Kidney (tissue), 14 donors: ENCODE data around the gene CHMP4A. TPM values are rescaled to one million over a fixed set of nuclear protein-coding genes. Genes with fewer than 3 reads are reported as not detected.

Experiments used
- DNase-seq, 5 donors: peaks; one replicate each; pipeline ENCODE4 v3.0.0-alpha.2; 2013 to 2020
- FAIRE-seq: peaks from 2 replicates; lab custom pipeline; 2012; peaks lifted over from hg19 to GRCh38; lab: Jason Lieb, UNC
- H3K27ac ChIP-seq, 2 donors: one replicate each; pipeline ENCODE4 v1.7.0; 2013; ENCODE audit warnings: low read depth in 2 of 2, low read length in 2 of 2, inconsistent platforms in 1 of 2
- H3K27me3 ChIP-seq: one replicate; pipeline ENCODE4 v1.7.1; 2013; ENCODE audit warnings: low read length, inconsistent platforms; ENCODE audit not compliant: control insufficient read depth, insufficient read depth
- H3K36me3 ChIP-seq, 3 donors: one replicate each; pipeline versions ENCODE4 v1.7.0 to v1.7.1; 2013; ENCODE audit warnings: low read length in 3 of 3, control low read depth in 1 of 3, inconsistent platforms in 1 of 3; ENCODE audit not compliant: insufficient read depth in 3 of 3, control insufficient read depth in 2 of 3
- H3K4me1 ChIP-seq, 3 donors: one replicate each; pipeline versions ENCODE4 v1.7.0 to v1.7.1; 2013; ENCODE audit warnings: low read length in 3 of 3, inconsistent platforms in 1 of 3, low read depth in 1 of 3; ENCODE audit not compliant: control insufficient read depth in 2 of 3, insufficient read depth in 2 of 3
- H3K4me3 ChIP-seq, 3 donors: one replicate each; pipeline versions ENCODE4 v1.7.0 to v1.8.1; 2013; ENCODE audit warnings: low read length in 3 of 3, control low read depth in 1 of 3, inconsistent platforms in 1 of 3
- H3K9ac ChIP-seq, 3 donors: one replicate each; pipeline versions ENCODE4 v1.7.0 to v1.7.1; 2013; ENCODE audit warnings: low read length in 3 of 3, control low read depth in 1 of 3, inconsistent platforms in 1 of 3
- H3K9me3 ChIP-seq, 3 donors: one replicate each; pipeline versions ENCODE4 v1.7.0 to v1.7.1; 2013; ENCODE audit warnings: low read length in 3 of 3, control low read depth in 1 of 3, inconsistent platforms in 1 of 3; ENCODE audit not compliant: control insufficient read depth in 2 of 3, insufficient read depth in 1 of 3
- CTCF ChIP-seq: IDR thresholded peaks from 3 replicates; pipeline ENCODE4 v1.5.1; 2012; ENCODE audit warnings: mild to moderate bottlenecking, moderate library complexity, borderline replicate concordance; ENCODE audit not compliant: insufficient read depth; ENCODE audit errors: extremely low read depth
- intact Hi-C: fragments of 100-400 bp; cut with DNase I; formaldehyde crosslinking; loops from one replicate; pipeline ENCODE4 v1.11.1; 2022
- polyA plus RNA-seq: library from polyadenylated mRNA; stranded (reverse); fragments of 350-450 nt; fragmentation: Illumina TruSeq; extraction: RNeasy Lipid Tissue Mini Kit (QIAGEN cat#74804); gene quantifications from one replicate; pipeline ENCODE4 v1.2.3, GENCODE V29; 2014; ENCODE audit warnings: low read depth, low replicate concordance; ENCODE audit not compliant: insufficient read depth
- total RNA-seq: library from RNA; stranded (reverse); fragmentation: NEBNext Ultra II Directional; extraction: Animal tissue kit (Norgen Biotek cat#: 25700); gene quantifications from one replicate; pipeline ENCODE4 v1.2.1, GENCODE V29; 2021
- donor health status: control.
- donor health status: control.
- donor health status: control.
- donor health status: control.
- donor health status: control.
- donor health status: DM: yes; HTN: yes; CAD: no.
- donor health status: Normal renal cell carcinoma (clear cell type).

Gene CHMP4A
- total and polyA plus RNA-seq, 2 donors from 2014 or later, result 65.1 to 72.2 TPM

- peak; percentile 60 for FAIRE-seq
- DNase-seq, result peak in 4 of 5 donors; percentile 68 to 85 (median 78)
- no peaks in the 10 kb centered on the region for H3K27me3 ChIP-seq
- H3K9ac ChIP-seq, result peak overlapping the region in 1 of 3 donors; percentile 67
- no peaks in the 10 kb centered on the region for H3K9me3 ChIP-seq
- H3K27ac ChIP-seq, result peak overlapping the region; percentile 89 to 92
- no peak for TF ChIP-seq CTCF
- H3K4me3 ChIP-seq, result no peak overlapping the region
- peaks cover 0 to 30% (median 22%) of the 10 kb centered on the region in 3 donors for H3K36me3 ChIP-seq
- H3K4me1 ChIP-seq, result peaks cover 0 to 18% (median 15%) of the 10 kb centered on the region in 3 donors
- intact Hi-C loops, result no loop called here
Observed at GRCh38 chr14:24179961-24180796, 33.1 kb downstream of the CHMP4A start.

- H3K27ac ChIP-seq, result peak overlapping the region; percentile 71 to 85
- DNase-seq (no peak), FAIRE-seq (no peak)
- no peaks in the 10 kb centered on the region for H3K9me3 ChIP-seq
- peak overlapping the region in 1 of 3 donors; percentile 67 for H3K9ac ChIP-seq
- no peak overlapping the region for H3K4me3 ChIP-seq
- TF ChIP-seq CTCF, result no peak
- H3K4me1 ChIP-seq, result peaks cover 0 to 18% (median 15%) of the 10 kb centered on the region in 3 donors
- H3K36me3 ChIP-seq, result peaks cover 0 to 27% (median 18%) of the 10 kb centered on the region in 3 donors
- intact Hi-C loops, result no loop called here
- H3K27me3 ChIP-seq, result no peaks in the 10 kb centered on the region
Observed at GRCh38 chr14:24179294-24179960, 33.9 kb downstream of the CHMP4A start.

- Histone ChIP-seq H3K27ac (peak overlapping the region in 1 of 2 donors; percentile 17), H3K36me3 (peaks cover 0 to 21% (median 12%) of the 10 kb centered on the region in 3 donors), H3K4me1 (peaks cover 0 to 18% (median 15%) of the 10 kb centered on the region in 3 donors), H3K9me3 (no peaks in the 10 kb centered on the region), H3K4me3 (no peak overlapping the region), H3K27me3 (no peaks in the 10 kb centered on the region), H3K9ac (no peak overlapping the region)
- no peak for TF ChIP-seq CTCF
- no peak for FAIRE-seq
- peak in 1 of 5 donors; percentile 47 for DNase-seq
- intact Hi-C loops, result no loop called here
Observed at GRCh38 chr14:24178399-24179178, 34.7 kb downstream of the CHMP4A start.
